Loucy (cell line): ENCODE data around the gene MKNK2.

Experiments
- H2AFZ ChIP-seq: fragments of 200-600 bp; sonication (generic); 2 replicates; pipeline ENCODE4 v1.6.0; 2016; ENCODE audit warnings: antibody characterized with exemption, mild to moderate bottlenecking, low read length, moderate library complexity
- H3F3A ChIP-seq: fragments of 200-600 bp; 2 replicates; pipeline ENCODE4 v1.6.0; 2016; ENCODE audit warnings: antibody characterized with exemption, low read depth, mild to moderate bottlenecking
- H3K27me3 ChIP-seq: fragments of 200-600 bp; sonication (generic); 2 replicates; pipeline ENCODE4 v1.6.1; 2014; ENCODE audit warnings: low read length, mild to moderate bottlenecking; ENCODE audit not compliant: insufficient read depth, poor library complexity, severe bottlenecking
- H3K36me3 ChIP-seq: fragments of 200-600 bp; sonication (generic); 2 replicates; pipeline ENCODE4 v1.6.1; 2016; ENCODE audit warnings: low read length; ENCODE audit not compliant: insufficient read depth
- H3K4me1 ChIP-seq: fragments of 200-600 bp; sonication (generic); 2 replicates; pipeline ENCODE4 v1.5.1; 2014; ENCODE audit warnings: low read length, mild to moderate bottlenecking; ENCODE audit not compliant: insufficient read depth, poor library complexity, severe bottlenecking
- H3K4me2 ChIP-seq: fragments of 200-600 bp; sonication (generic); 2 replicates; pipeline ENCODE4 v1.6.0; 2014; ENCODE audit warnings: antibody characterized with exemption, low read length, low read depth, mild to moderate bottlenecking; ENCODE audit not compliant: poor library complexity, severe bottlenecking
- H3K4me3 ChIP-seq: fragments of 200-600 bp; sonication (generic); 2 replicates; pipeline ENCODE4 v1.5.1; 2014; ENCODE audit warnings: low read length, mild to moderate bottlenecking, mixed read lengths; ENCODE audit not compliant: poor library complexity, severe bottlenecking
- H3K79me2 ChIP-seq: fragments of 200-600 bp; sonication (generic); 2 replicates; pipeline ENCODE4 v1.6.1; 2014; ENCODE audit warnings: low read length; ENCODE audit not compliant: insufficient read depth
- H3K9ac ChIP-seq: fragments of 200-600 bp; sonication (generic); 2 replicates; pipeline ENCODE4 v1.6.0; 2014; ENCODE audit warnings: mild to moderate bottlenecking, low read depth, low read length, moderate library complexity; ENCODE audit not compliant: poor library complexity, severe bottlenecking
- H3K9me2 ChIP-seq: fragments of 200-600 bp; sonication (generic); replicated peaks from 2 replicates; pipeline ENCODE4 v1.6.1; 2016; ENCODE audit warnings: low read depth, low read length, mixed read lengths
- H3K9me3 ChIP-seq: fragments of 200-600 bp; sonication (generic); 2 replicates; pipeline ENCODE4 v1.6.1; 2014; ENCODE audit warnings: mild to moderate bottlenecking, antibody characterized with exemption, low read length, low read depth; ENCODE audit not compliant: insufficient read depth
- H4K20me1 ChIP-seq: fragments of 200-600 bp; sonication (generic); 2 replicates; pipeline ENCODE4 v1.6.0; 2014; ENCODE audit warnings: antibody characterized with exemption, low read length, mild to moderate bottlenecking; ENCODE audit not compliant: insufficient read depth, poor library complexity, severe bottlenecking
- CTCF ChIP-seq: fragments of 200-600 bp; sonication (generic); conservative IDR thresholded peaks from 2 replicates; pipeline ENCODE4 v1.5.1; 2014; ENCODE audit warnings: mild to moderate bottlenecking, antibody characterized with exemption, low read length
- EZH2phosphoT487 ChIP-seq: fragments of 200-600 bp; IDR thresholded peaks from 2 replicates; pipeline ENCODE4 v1.6.1; 2018; ENCODE audit warnings: antibody characterized with exemption, mild to moderate bottlenecking, moderate library complexity, borderline replicate concordance

Gene MKNK2

GRCh38 chr19:2026770-2027169, 24.3 kb downstream of the MKNK2 start:
- Histone ChIP-seq H4K20me1 (no peaks in the 10 kb centered on the region), H2AFZ (no peak overlapping the region), H3K36me3 (no peaks in the 10 kb centered on the region), H3K9me2 (no peaks in the 10 kb centered on the region), H3K4me3 (no peak overlapping the region), H3K4me1 (no peaks in the 10 kb centered on the region), H3K9ac (no peak overlapping the region), H3K9me3 (no peaks in the 10 kb centered on the region), H3F3A (no peaks in the 10 kb centered on the region), H3K27me3 (no peaks in the 10 kb centered on the region), H3K4me2 (no peak overlapping the region), H3K79me2 (no peaks in the 10 kb centered on the region)
- no peak for TF ChIP-seq CTCF
- TF ChIP-seq EZH2phosphoT487, result no peak

GRCh38 chr19:2022289-2022688, 28.8 kb downstream of the MKNK2 start:
- Histone ChIP-seq H3K27me3 (no peaks in the 10 kb centered on the region), H3K9ac (no peak overlapping the region), H3K4me1 (no peaks in the 10 kb centered on the region), H2AFZ (no peak overlapping the region), H3K4me2 (no peak overlapping the region), H3K9me2 (no peaks in the 10 kb centered on the region), H3K79me2 (no peaks in the 10 kb centered on the region), H3F3A (no peaks in the 10 kb centered on the region), H3K4me3 (no peak overlapping the region), H4K20me1 (no peaks in the 10 kb centered on the region), H3K36me3 (no peaks in the 10 kb centered on the region), H3K9me3 (no peaks in the 10 kb centered on the region)
- TF ChIP-seq CTCF (no peak), EZH2phosphoT487 (no peak)

- no peaks in the 10 kb centered on the region for H3K9me2 ChIP-seq
- no peak for TF ChIP-seq EZH2phosphoT487
- H3K36me3 ChIP-seq, result no peaks in the 10 kb centered on the region
- H3K4me2 ChIP-seq, result no peak overlapping the region
- H3K4me1 ChIP-seq, result no peaks in the 10 kb centered on the region
- H3K27me3 ChIP-seq, result no peaks in the 10 kb centered on the region
- no peak overlapping the region for H3K4me3 ChIP-seq
- peaks cover 1% of the 10 kb centered on the region; the same call in 1 of the 2 replicates for H3K79me2 ChIP-seq
- no peak overlapping the region for H2AFZ ChIP-seq
- H3F3A ChIP-seq, result no peaks in the 10 kb centered on the region
- H3K9me3 ChIP-seq, result no peaks in the 10 kb centered on the region
- no peak overlapping the region for H3K9ac ChIP-seq
- H4K20me1 ChIP-seq, result no peaks in the 10 kb centered on the region
Measured at GRCh38 chr19:2021453-2022140, 29.4 kb downstream of the MKNK2 start.

GRCh38 chr19:2018752-2019151, 32.3 kb downstream of the MKNK2 start:
- Histone ChIP-seq H4K20me1 (peaks cover 13% of the 10 kb centered on the region), H3K4me2 (no peak overlapping the region), H3K9me2 (no peaks in the 10 kb centered on the region), H3F3A (no peaks in the 10 kb centered on the region), H3K4me1 (peaks cover 5% of the 10 kb centered on the region), H3K79me2 (peaks cover 24% of the 10 kb centered on the region), H2AFZ (no peak overlapping the region), H3K27me3 (no peaks in the 10 kb centered on the region), H3K9me3 (no peaks in the 10 kb centered on the region), H3K4me3 (no peak overlapping the region), H3K36me3 (no peaks in the 10 kb centered on the region), H3K9ac (no peak overlapping the region)
- TF ChIP-seq CTCF (no peak), EZH2phosphoT487 (no peak)
